NT2/D1 (cell line): ENCODE results near the gene SH3D19.

Experiments
- YY1 ChIP-seq: IDR thresholded peaks from 2 replicates; pipeline ENCODE4 v1.6.1; 2011; ENCODE audit not compliant: insufficient read length, insufficient read depth
- ZNF274 ChIP-seq: IDR thresholded peaks from 2 replicates; pipeline ENCODE4 v1.6.1; 2011; ENCODE audit warnings: mild to moderate bottlenecking, low read depth, low read length

DNA sequence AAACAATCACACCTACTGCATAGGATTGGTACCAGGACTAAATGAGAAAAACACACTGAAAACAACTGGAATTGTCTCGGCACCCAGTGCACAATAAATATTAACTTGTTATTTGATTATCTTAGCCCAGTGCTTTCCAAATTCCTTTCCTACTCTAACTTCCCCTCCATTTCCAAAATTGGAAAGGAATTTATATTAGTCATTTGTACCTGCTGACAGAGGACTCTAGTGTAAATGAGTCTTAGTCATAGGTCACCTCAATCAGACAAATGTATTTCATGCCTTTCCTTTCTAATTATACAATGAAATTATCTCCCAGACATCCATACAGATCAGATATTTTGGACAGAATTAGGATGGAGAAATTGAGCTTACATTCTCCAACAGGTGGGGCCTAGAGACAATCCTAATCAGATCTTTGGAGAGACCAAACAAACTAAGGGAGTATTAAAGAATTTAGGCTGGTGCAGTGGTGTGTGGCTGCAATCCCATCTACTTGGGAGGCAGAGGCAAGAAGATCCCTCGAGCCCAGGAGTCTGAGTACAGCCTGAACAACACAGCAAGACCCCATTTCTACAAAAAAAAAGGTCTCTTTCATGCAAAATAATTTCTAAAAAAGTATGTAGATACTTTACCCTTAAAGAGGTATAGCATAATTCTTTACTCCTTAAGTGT, 10.1 kb downstream of the SH3D19 start:
- no peak for TF ChIP-seq ZNF274
- no peak for TF ChIP-seq YY1
